DOHH2 (cell line): ENCODE results near the gene BRPF3.

Source experiments
- H3F3A ChIP-seq: fragments of 200-600 bp; sonication (generic), shearing (Covaris generic); 2 replicates; pipeline ENCODE4 v1.6.0; 2016; ENCODE audit warnings: antibody characterized with exemption, mild to moderate bottlenecking; ENCODE audit not compliant: control insufficient read depth, insufficient read depth
- H3K27ac ChIP-seq: fragments of 200-600 bp; sonication (generic); 2 replicates; pipeline ENCODE4 v1.5.1; 2014; ENCODE audit warnings: low read depth, mild to moderate bottlenecking, low read length, moderate library complexity
- H3K27me3 ChIP-seq: fragments of 200-600 bp; sonication (generic); 2 replicates; pipeline ENCODE4 v1.6.1; 2014; ENCODE audit warnings: mild to moderate bottlenecking, low read length, mixed read lengths; ENCODE audit not compliant: control insufficient read depth
- H3K36me3 ChIP-seq: fragments of 200-600 bp; sonication (generic); 2 replicates; pipeline ENCODE4 v1.6.1; 2014; ENCODE audit warnings: mild to moderate bottlenecking, low read length, moderate library complexity, mixed read lengths; ENCODE audit not compliant: control insufficient read depth
- H3K4me1 ChIP-seq: fragments of 200-600 bp; sonication (generic); 2 replicates; pipeline ENCODE4 v1.6.1; 2014; ENCODE audit warnings: mild to moderate bottlenecking, low read length, mixed read lengths; ENCODE audit not compliant: control insufficient read depth
- H3K4me2 ChIP-seq: fragments of 200-600 bp; sonication (generic); 2 replicates; pipeline ENCODE4 v1.6.0; 2014; ENCODE audit warnings: mild to moderate bottlenecking, low read length, moderate library complexity
- H3K4me3 ChIP-seq: fragments of 200-600 bp; sonication (generic); 2 replicates; pipeline ENCODE4 v1.5.1; 2014; ENCODE audit warnings: mild to moderate bottlenecking, low read length, mixed read lengths
- H3K79me2 ChIP-seq: fragments of 200-600 bp; sonication (generic); 2 replicates; pipeline ENCODE4 v1.6.1; 2014; ENCODE audit warnings: mild to moderate bottlenecking, low read length, mixed read lengths; ENCODE audit not compliant: control insufficient read depth
- H3K9me2 ChIP-seq: fragments of 200-600 bp; sonication (generic); replicated peaks from 2 replicates; pipeline ENCODE4 v1.6.1; 2014; ENCODE audit warnings: mild to moderate bottlenecking, low read length, mixed read lengths; ENCODE audit not compliant: control insufficient read depth
- H3K9me3 ChIP-seq: fragments of 200-600 bp; sonication (generic); 2 replicates; pipeline ENCODE4 v1.6.1; 2014; ENCODE audit warnings: antibody characterized with exemption, low read length, mixed read lengths; ENCODE audit not compliant: control insufficient read depth, insufficient read depth
- H4K20me1 ChIP-seq: fragments of 200-600 bp; sonication (generic); 2 replicates; pipeline ENCODE4 v1.6.0; 2014; ENCODE audit warnings: low read depth, mild to moderate bottlenecking, antibody characterized with exemption, low read length, moderate library complexity; ENCODE audit not compliant: control insufficient read depth, insufficient read depth
- EZH2phosphoT487 ChIP-seq: fragments of 200-600 bp; sonication (generic); IDR thresholded peaks from 2 replicates; pipeline ENCODE4 v1.6.1; 2017; ENCODE audit warnings: borderline replicate concordance, mild to moderate bottlenecking, antibody characterized with exemption, low read length, moderate library complexity, mixed read lengths
- TF ChIP-seq, protein P1 (sequence below): fragments of 200-600 bp; sonication (generic); IDR thresholded peaks from one replicate; pipeline ENCODE4 v1.5.1; 2014; ENCODE audit warnings: antibody characterized with exemption, mild to moderate bottlenecking, low read depth, low read length; ENCODE audit not compliant: poor library complexity, severe bottlenecking

The BRPF3 gene

DNA sequence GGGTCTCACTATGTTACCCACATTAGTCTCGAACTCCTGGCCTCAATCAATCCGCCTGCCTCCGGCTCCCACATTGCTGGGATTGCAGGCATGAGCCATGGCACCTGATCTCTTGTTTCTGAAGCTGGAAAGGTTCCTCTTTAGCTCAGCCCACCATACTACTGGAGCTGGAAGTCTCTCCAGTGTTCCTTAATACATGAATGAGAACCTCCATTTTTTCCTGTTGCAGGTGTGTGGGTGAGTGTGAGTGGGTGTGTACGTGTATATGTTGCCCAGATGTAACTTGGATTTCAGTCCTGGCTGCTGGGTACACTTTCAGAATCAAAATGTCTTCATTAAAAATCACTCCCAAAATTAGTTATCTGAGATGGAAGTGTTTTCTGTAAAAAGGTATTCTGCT lies 84.4 kb downstream of the BRPF3 start:
- H3K9me2 ChIP-seq = no peaks in the 10 kb centered on the region
- no peaks in the 10 kb centered on the region for H3K36me3 ChIP-seq
- H3K9me3 ChIP-seq = no peaks in the 10 kb centered on the region
- no peak overlapping the region for H3K4me2 ChIP-seq
- no peak for TF ChIP-seq EZH2phosphoT487
- TF ChIP-seq, protein P1, sequence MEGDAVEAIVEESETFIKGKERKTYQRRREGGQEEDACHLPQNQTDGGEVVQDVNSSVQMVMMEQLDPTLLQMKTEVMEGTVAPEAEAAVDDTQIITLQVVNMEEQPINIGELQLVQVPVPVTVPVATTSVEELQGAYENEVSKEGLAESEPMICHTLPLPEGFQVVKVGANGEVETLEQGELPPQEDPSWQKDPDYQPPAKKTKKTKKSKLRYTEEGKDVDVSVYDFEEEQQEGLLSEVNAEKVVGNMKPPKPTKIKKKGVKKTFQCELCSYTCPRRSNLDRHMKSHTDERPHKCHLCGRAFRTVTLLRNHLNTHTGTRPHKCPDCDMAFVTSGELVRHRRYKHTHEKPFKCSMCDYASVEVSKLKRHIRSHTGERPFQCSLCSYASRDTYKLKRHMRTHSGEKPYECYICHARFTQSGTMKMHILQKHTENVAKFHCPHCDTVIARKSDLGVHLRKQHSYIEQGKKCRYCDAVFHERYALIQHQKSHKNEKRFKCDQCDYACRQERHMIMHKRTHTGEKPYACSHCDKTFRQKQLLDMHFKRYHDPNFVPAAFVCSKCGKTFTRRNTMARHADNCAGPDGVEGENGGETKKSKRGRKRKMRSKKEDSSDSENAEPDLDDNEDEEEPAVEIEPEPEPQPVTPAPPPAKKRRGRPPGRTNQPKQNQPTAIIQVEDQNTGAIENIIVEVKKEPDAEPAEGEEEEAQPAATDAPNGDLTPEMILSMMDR = no peak
- no peak overlapping the region for H3K4me3 ChIP-seq
- peaks cover 48% of the 10 kb centered on the region for H3K27me3 ChIP-seq
- no peaks in the 10 kb centered on the region for H3F3A ChIP-seq
- H3K4me1 ChIP-seq = no peaks in the 10 kb centered on the region
- no peaks in the 10 kb centered on the region for H4K20me1 ChIP-seq
- H3K27ac ChIP-seq = no peak overlapping the region
- no peaks in the 10 kb centered on the region for H3K79me2 ChIP-seq
